MCF 10A (cell line): ENCODE data around the gene FOXB1. TPM values are rescaled to one million over a fixed set of nuclear protein-coding genes. Genes with fewer than 3 reads are reported as not detected.

Experiments
- BruUV-seq: library from RNA; stranded (reverse); fragments of 400-500 nt; replicated peaks from 2 replicates; lab custom pipeline; 2021; lab: Mats Ljungman, UMichigan
- CTCF ChIA-PET: fragments of 300-600 bp; sonication (Branson Sonifier 250); formaldehyde crosslinking; extraction: SDS; loops from one replicate; lab custom pipeline; 2021; ENCODE audit warnings: antibody characterized with exemption, inconsistent platforms; lab: Yijun Ruan, JAX
- POLR2A ChIA-PET: fragments of 300-600, 350-650 bp; sonication (Branson Sonifier 250); formaldehyde crosslinking; extraction: SDS; loops from one replicate; lab custom pipeline; 2020; ENCODE audit warnings: antibody characterized with exemption, inconsistent platforms; lab: Yijun Ruan, JAX
- DNase-seq: peaks from one replicate; pipeline ENCODE4 v3.0.0-alpha.2; 2018; ENCODE audit not compliant: unreplicated experiment
- H3K27ac Mint-ChIP-seq: one replicate; pipeline ENCODE4 v1.8.0; 2022; ENCODE audit warnings: mild to moderate bottlenecking, low read depth, mixed read lengths; ENCODE audit not compliant: unreplicated experiment
- H3K27me3 Mint-ChIP-seq: one replicate; pipeline ENCODE4 v1.8.0; 2022; ENCODE audit warnings: mixed read lengths; ENCODE audit not compliant: insufficient read depth, unreplicated experiment
- H3K36me3 Mint-ChIP-seq: one replicate; pipeline ENCODE4 v1.8.0; 2022; ENCODE audit warnings: mild to moderate bottlenecking, moderate library complexity, mixed read lengths; ENCODE audit not compliant: insufficient read depth, unreplicated experiment
- H3K4me1 Mint-ChIP-seq: one replicate; pipeline ENCODE4 v1.8.0; 2022; ENCODE audit warnings: mixed read lengths; ENCODE audit not compliant: insufficient read depth, unreplicated experiment
- H3K4me3 Mint-ChIP-seq: one replicate; pipeline ENCODE4 v1.8.0; 2022; ENCODE audit warnings: mild to moderate bottlenecking, moderate library complexity, mixed read lengths; ENCODE audit not compliant: unreplicated experiment
- H3K9me3 Mint-ChIP-seq: one replicate; pipeline ENCODE4 v1.8.0; 2022; ENCODE audit warnings: mixed read lengths; ENCODE audit not compliant: unreplicated experiment
- CTCF ChIP-seq: fragments of 200-600 bp; IDR thresholded peaks from one replicate; pipeline ENCODE4 v1.8.0; 2022; ENCODE audit warnings: antibody characterized with exemption, mild to moderate bottlenecking; ENCODE audit not compliant: unreplicated experiment
- intact Hi-C: fragments of 100-400 bp; cut with micrococcal nuclease; formaldehyde crosslinking; loops from 2 replicates; pipeline ENCODE4 v1.14.1; 2022
- total RNA-seq: library from RNA; stranded (reverse); gene quantifications from 2 replicates; pipeline ENCODE4 v1.2.3, GENCODE V29; 2022

Gene FOXB1
- total RNA-seq, 1 experiment from 2014 or later, result not detected

GRCh38 chr15:59993950-59994401 is 10.1 kb upstream of the FOXB1 start:
- TF ChIP-seq CTCF, result no peak
- H3K4me3 Mint-ChIP-seq, result no peak overlapping the region
- no peak for DNase-seq
- no peak overlapping the region for H3K27ac Mint-ChIP-seq
- intact Hi-C loops, result no loop called here
- ChIA-PET POLR2A (no interaction called here), CTCF (interaction anchor here (0.5 kb wide), 1 partner anchor 171 kb away, joined by 3 read pairs; no protein-coding TSS in a partner anchor)
- no peaks in the 10 kb centered on the region for H3K36me3 Mint-ChIP-seq
- H3K9me3 Mint-ChIP-seq, result no peaks in the 10 kb centered on the region
- H3K27me3 Mint-ChIP-seq, result peaks cover 49% of the 10 kb centered on the region
- no TSS peak for BruUV-seq
- H3K4me1 Mint-ChIP-seq, result no peaks in the 10 kb centered on the region

- Mint-ChIP-seq H3K36me3 (no peaks in the 10 kb centered on the region), H3K9me3 (no peaks in the 10 kb centered on the region), H3K27me3 (peaks cover 55% of the 10 kb centered on the region), H3K4me3 (no peak overlapping the region), H3K4me1 (no peaks in the 10 kb centered on the region), H3K27ac (no peak overlapping the region)
- no peak for TF ChIP-seq CTCF
- intact Hi-C loops, result no loop called here
- CTCF ChIA-PET, result no interaction called here
- BruUV-seq, result no TSS peak
- no peak for DNase-seq
- POLR2A ChIA-PET, result no interaction called here
Observed at GRCh38 chr15:59994526-59994887, 9.6 kb upstream of the FOXB1 start.

- Mint-ChIP-seq H3K4me3 (no peak overlapping the region), H3K27me3 (peaks cover 60% of the 10 kb centered on the region)
- intact Hi-C loops, result no loop called here
Observed at GRCh38 chr15:59994888-59995557, 9.1 kb upstream of the FOXB1 start.

More at GRCh38 chr15:59994888-59995557, 9.1 kb upstream of the FOXB1 start:
- no peaks in the 10 kb centered on the region for H3K36me3 Mint-ChIP-seq
- CTCF ChIA-PET, result interaction anchor here (0.6 kb wide), 1 partner anchor 75 kb away, joined by 4 read pairs; no protein-coding TSS in a partner anchor
- no TSS peak for BruUV-seq
- POLR2A ChIA-PET, result interaction anchor here (1.0 kb wide), 1 partner anchor 11 kb away, joined by 3 read pairs; no protein-coding TSS in a partner anchor
- no peaks in the 10 kb centered on the region for H3K9me3 Mint-ChIP-seq
- no peak for DNase-seq
- no peak overlapping the region for H3K27ac Mint-ChIP-seq
- TF ChIP-seq CTCF, result no peak
- H3K4me1 Mint-ChIP-seq, result no peaks in the 10 kb centered on the region
